ENCODE data around the gene EYA2.

GRCh38 chr20:47110819-47111218 lies 216.2 kb downstream of the EYA2 start:
- TF ChIP-seq POLR2A (IDR thresholded peaks at IDR 0.05; ENCODE audit: low read depth, low read length) (no peak), TAF1 (IDR thresholded peaks at IDR 0.05; ENCODE audit: borderline replicate concordance, low read depth, low read length) (no peak), POLR2AphosphoS5 (IDR thresholded peaks at IDR 0.05; ENCODE audit: low read depth, low read length) (no peak)
